GM21576 (cell line): ENCODE results near the gene IL31RA.

ENCODE experiments used
- ATAC-seq: cut with Tn5 transposase; IDR thresholded peaks from one replicate; pipeline ENCODE4 v1.9.1; 2021; ENCODE audit warnings: mild to moderate bottlenecking, moderate library complexity; ENCODE audit not compliant: unreplicated experiment

Gene IL31RA

GRCh38 chr5:55858104-55858503, 6.9 kb downstream of the IL31RA start:
- ATAC-seq: no peak

- ATAC-seq: no peak
These were observed 9.1 kb downstream of the IL31RA start for GRCh38 chr5:55860288-55860687.

- ATAC-seq: no peak
These were observed 9.6 kb downstream of the IL31RA start for GRCh38 chr5:55860709-55861108.

- ATAC-seq: no peak
These were observed 13.7 kb downstream of the IL31RA start for GRCh38 chr5:55864606-55865541.

- ATAC-seq: no peak
These were observed 14.7 kb downstream of the IL31RA start for GRCh38 chr5:55865831-55866230.

- ATAC-seq: no peak
These were observed 15.3 kb downstream of the IL31RA start for GRCh38 chr5:55866485-55866884.

- ATAC-seq: no peak
These were observed 15.8 kb downstream of the IL31RA start for GRCh38 chr5:55866934-55867333.

- no peak for ATAC-seq
These were observed 17.7 kb downstream of the IL31RA start for GRCh38 chr5:55868846-55869245.

- ATAC-seq: no peak
These were observed 18.7 kb downstream of the IL31RA start for GRCh38 chr5:55869847-55870246.

GRCh38 chr5:55873234-55873633, 22.1 kb downstream of the IL31RA start:
- ATAC-seq: no peak

- ATAC-seq: no peak
These were observed 26.5 kb downstream of the IL31RA start for GRCh38 chr5:55877655-55878054.

- ATAC-seq: no peak
These were observed 29.3 kb downstream of the IL31RA start for GRCh38 chr5:55880453-55880852.

GRCh38 chr5:55885359-55885758, 34.2 kb downstream of the IL31RA start:
- no peak for ATAC-seq

GRCh38 chr5:55888205-55888604, 37.0 kb downstream of the IL31RA start:
- no peak for ATAC-seq

GRCh38 chr5:55892479-55892878, 41.3 kb downstream of the IL31RA start:
- ATAC-seq: no peak

- no peak for ATAC-seq
These were observed 43.0 kb downstream of the IL31RA start for GRCh38 chr5:55894135-55894534.

- ATAC-seq: no peak
These were observed 44.2 kb downstream of the IL31RA start for GRCh38 chr5:55895346-55895745.

- no peak for ATAC-seq
These were observed 45.1 kb downstream of the IL31RA start for GRCh38 chr5:55896238-55896637.

GRCh38 chr5:55896663-55897062, 45.5 kb downstream of the IL31RA start:
- ATAC-seq: no peak

- ATAC-seq: no peak
These were observed 46.2 kb downstream of the IL31RA start for GRCh38 chr5:55897206-55897894.

- no peak for ATAC-seq
These were observed 46.7 kb downstream of the IL31RA start for GRCh38 chr5:55897905-55898304.

GRCh38 chr5:55899344-55899743, 48.2 kb downstream of the IL31RA start:
- no peak for ATAC-seq
